Measurements from ENCODE around the gene ANXA4. TPM values are rescaled to one million over a fixed set of nuclear protein-coding genes. Genes with fewer than 3 reads are reported as not detected.

The ANXA4 gene
- total and polyA plus RNA-seq, 2 of the 13 experiments (the other 11 are each of a cell fraction or from before 2014, with no cell fraction given) = 155 to 168 TPM

- Histone ChIP-seq H3K9me3 (ENCODE audit: low read length) (no peaks in the 10 kb centered on the region), H3K4me2 (ENCODE audit: low read depth, low read length) (no peak overlapping the region), H3K27me3 (ENCODE audit: control insufficient read depth in 1 of 2, insufficient read depth in 2 of 2, low read length in 2 of 2) (no peaks in the 10 kb centered on the region), H4K20me1 (ENCODE audit: insufficient read depth, low read length) (no peaks in the 10 kb centered on the region), H3K4me1 (ENCODE audit: insufficient read depth, low read length) (no peaks in the 10 kb centered on the region), H3K36me3 (replicated peaks in 1 of 2; ENCODE audit: control insufficient read depth in 1 of 2, insufficient read depth in 2 of 2, low read length in 2 of 2) (peaks cover 31 to 79% of the 10 kb centered on the region in 2 experiments), H3K79me2 (ENCODE audit: insufficient read depth, low read length) (no peaks in the 10 kb centered on the region), H3K9ac (ENCODE audit: insufficient read depth, low read depth, low read length) (no peak overlapping the region), H3K4me3 (replicated peaks in 1 of 3; ENCODE audit: insufficient read depth in 1 of 3, low read depth in 2 of 3, low read length in 3 of 3) (no peak overlapping the region), H2AFZ (ENCODE audit: low read length) (no peak overlapping the region), H3K27ac (ENCODE audit: extremely low read length, insufficient read depth, low read length) (no peak overlapping the region)
- TF ChIP-seq ZNF354B (CRISPR knock-in tag; IDR thresholded peaks at IDR 0.05) (no peak), ZNF790 (CRISPR knock-in tag; IDR thresholded peaks at IDR 0.05; ENCODE audit: borderline replicate concordance) (no peak)
- ChIA-PET POLR2A (no interaction called here), CTCF (ENCODE audit: low intra/inter-chr PET ratio, low total read pairs) (no interaction called here)
- DNase-seq (ENCODE audit: low spot score) (no peak), ATAC-seq (no peak), FAIRE-seq (no peak)
- WGBS (ENCODE audit: low lambda C conversion rate) = 98% methylated on average over 11 of the region's 11 CpGs
- no TSS peak for BruUV-seq (replicated peaks)
- in situ Hi-C loops (cut with HindIII; ENCODE audit: extremely low pct_ligation_motif_present, low pct_unique_long_range_greater_than_20kb) (no loop called here), intact Hi-C loops (cut with micrococcal nuclease; ENCODE audit: unreplicated experiment) (no loop called here)
Observed at GRCh38 chr2:69804416-69804815, 62.5 kb downstream of the ANXA4 start.

- H3K4me3 ChIP-seq (replicated peaks in 1 of 3; ENCODE audit: insufficient read depth in 1 of 3, low read depth in 2 of 3, low read length in 3 of 3) = no peak overlapping the region
- no peak for ATAC-seq
- no peak for FAIRE-seq
- BruUV-seq (replicated peaks) = no TSS peak
- no peak overlapping the region for H3K9ac ChIP-seq (ENCODE audit: insufficient read depth, low read depth, low read length)
- H3K27ac ChIP-seq (ENCODE audit: extremely low read length, insufficient read depth, low read length) = no peak overlapping the region
- peaks cover 33 to 78% of the 10 kb centered on the region in 2 experiments for H3K36me3 ChIP-seq (replicated peaks in 1 of 2; ENCODE audit: control insufficient read depth in 1 of 2, insufficient read depth in 2 of 2, low read length in 2 of 2)
- POLR2A ChIA-PET = no interaction called here
- intact Hi-C loops (cut with micrococcal nuclease; ENCODE audit: unreplicated experiment) (no loop called here), in situ Hi-C loops (cut with HindIII; ENCODE audit: extremely low pct_ligation_motif_present, low pct_unique_long_range_greater_than_20kb) (no loop called here)
- no peaks in the 10 kb centered on the region for H3K79me2 ChIP-seq (ENCODE audit: insufficient read depth, low read length)
- H3K9me3 ChIP-seq (ENCODE audit: low read length) = no peaks in the 10 kb centered on the region
- no peak for DNase-seq (ENCODE audit: low spot score)
- no peaks in the 10 kb centered on the region for H3K4me1 ChIP-seq (ENCODE audit: insufficient read depth, low read length)
- WGBS (ENCODE audit: low lambda C conversion rate) = 92% methylated on average over 1 of the region's 1 CpG
- no peaks in the 10 kb centered on the region for H3K27me3 ChIP-seq (ENCODE audit: control insufficient read depth in 1 of 2, insufficient read depth in 2 of 2, low read length in 2 of 2)
- CTCF ChIA-PET (ENCODE audit: low intra/inter-chr PET ratio, low total read pairs) = no interaction called here
- no peak overlapping the region for H3K4me2 ChIP-seq (ENCODE audit: low read depth, low read length)
- H4K20me1 ChIP-seq (ENCODE audit: insufficient read depth, low read length) = no peaks in the 10 kb centered on the region
- no peak overlapping the region for H2AFZ ChIP-seq (ENCODE audit: low read length)
- TF ChIP-seq ZNF639 (CRISPR knock-in tag; conservative IDR thresholded peaks at IDR 0.05) = no peak
Observed at GRCh38 chr2:69805887-69806286, 64.0 kb downstream of the ANXA4 start.

All from HepG2 (cell line).